HCT116 (cell line): ENCODE measurements around the gene SLC25A13.

Experiments used
- ELF1 ChIP-seq: IDR thresholded peaks from 2 replicates; pipeline ENCODE4 v1.6.1; 2012; ENCODE audit warnings: low read depth, borderline replicate concordance
- EZH2 ChIP-seq: fragments of 200-600 bp; sonication (generic); IDR thresholded peaks from 2 replicates; pipeline ENCODE4 v1.6.1; 2017; ENCODE audit warnings: antibody characterized with exemption, mixed run types
- EZH2phosphoT487 ChIP-seq: fragments of 200-600 bp; IDR thresholded peaks from 2 replicates; pipeline ENCODE4 v1.6.1; 2018; ENCODE audit warnings: antibody characterized with exemption, borderline replicate concordance
- POLR2A ChIP-seq: IDR thresholded peaks from 2 replicates; pipeline ENCODE4 v1.7.0; 2011; ENCODE audit warnings: borderline replicate concordance; ENCODE audit not compliant: insufficient read depth, insufficient read length; ENCODE audit errors: extremely low read depth
- POLR2AphosphoS5 ChIP-seq: IDR thresholded peaks from 2 replicates; pipeline ENCODE4 v1.6.1; 2011; ENCODE audit warnings: mild to moderate bottlenecking, low read depth, low read length, moderate library complexity
- SP1 ChIP-seq: IDR thresholded peaks from 2 replicates; pipeline ENCODE4 v1.6.1; 2012; ENCODE audit warnings: low read depth
- ZNF274 ChIP-seq: fragments of 200-500 bp; sonication (Bioruptor generic); IDR thresholded peaks from 2 replicates; pipeline ENCODE4 v1.6.1; 2014; ENCODE audit warnings: mild to moderate bottlenecking, low read depth, low read length, inconsistent platforms
- TF ChIP-seq, protein P1 (sequence below): IDR thresholded peaks from 2 replicates; pipeline ENCODE4 v1.6.1; 2012
- TF ChIP-seq, protein P2 (sequence below), 3 experiments: fragments of 200-600 bp in 1 of 3; sonication (generic) in 1 of 3; IDR thresholded peaks in 2 of 3; conservative IDR thresholded peaks in 1 of 3; 2 replicates each; pipeline ENCODE4 v1.5.1; 2012 to 2017; ENCODE audit warnings: low read depth in 2 of 3, low read length in 2 of 3, antibody characterized with exemption in 1 of 3, borderline replicate concordance in 1 of 3, control low read depth in 1 of 3, mild to moderate bottlenecking in 1 of 3, mixed read lengths in 1 of 3, mixed run types in 1 of 3, moderate library complexity in 1 of 3; ENCODE audit not compliant: insufficient read depth in 1 of 3

DNA sequence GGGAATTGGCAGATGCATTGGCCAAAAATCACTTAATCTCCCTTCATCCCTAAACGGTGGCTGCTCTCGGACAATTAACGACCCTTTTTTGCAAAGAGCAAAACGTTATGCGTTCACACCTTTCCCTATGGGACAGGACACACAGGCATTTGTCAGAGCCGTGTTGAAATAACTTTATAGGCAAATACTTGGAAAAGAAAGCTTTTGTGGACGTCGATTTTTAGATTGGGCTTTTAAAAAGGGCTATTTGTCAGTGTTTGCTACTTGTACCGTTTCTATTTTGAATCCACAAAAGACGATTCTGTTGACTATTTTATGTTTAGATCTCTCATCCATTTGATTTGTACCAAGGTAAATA, 245.6 kb downstream of the SLC25A13 start:
- TF ChIP-seq, protein P1, sequence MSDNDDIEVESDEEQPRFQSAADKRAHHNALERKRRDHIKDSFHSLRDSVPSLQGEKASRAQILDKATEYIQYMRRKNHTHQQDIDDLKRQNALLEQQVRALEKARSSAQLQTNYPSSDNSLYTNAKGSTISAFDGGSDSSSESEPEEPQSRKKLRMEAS: no peak
- no peak for TF ChIP-seq ZNF274
- TF ChIP-seq, protein P2, sequence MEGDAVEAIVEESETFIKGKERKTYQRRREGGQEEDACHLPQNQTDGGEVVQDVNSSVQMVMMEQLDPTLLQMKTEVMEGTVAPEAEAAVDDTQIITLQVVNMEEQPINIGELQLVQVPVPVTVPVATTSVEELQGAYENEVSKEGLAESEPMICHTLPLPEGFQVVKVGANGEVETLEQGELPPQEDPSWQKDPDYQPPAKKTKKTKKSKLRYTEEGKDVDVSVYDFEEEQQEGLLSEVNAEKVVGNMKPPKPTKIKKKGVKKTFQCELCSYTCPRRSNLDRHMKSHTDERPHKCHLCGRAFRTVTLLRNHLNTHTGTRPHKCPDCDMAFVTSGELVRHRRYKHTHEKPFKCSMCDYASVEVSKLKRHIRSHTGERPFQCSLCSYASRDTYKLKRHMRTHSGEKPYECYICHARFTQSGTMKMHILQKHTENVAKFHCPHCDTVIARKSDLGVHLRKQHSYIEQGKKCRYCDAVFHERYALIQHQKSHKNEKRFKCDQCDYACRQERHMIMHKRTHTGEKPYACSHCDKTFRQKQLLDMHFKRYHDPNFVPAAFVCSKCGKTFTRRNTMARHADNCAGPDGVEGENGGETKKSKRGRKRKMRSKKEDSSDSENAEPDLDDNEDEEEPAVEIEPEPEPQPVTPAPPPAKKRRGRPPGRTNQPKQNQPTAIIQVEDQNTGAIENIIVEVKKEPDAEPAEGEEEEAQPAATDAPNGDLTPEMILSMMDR (IDR thresholded peaks at IDR 0.05 in 2 of 3, conservative IDR thresholded peaks at IDR 0.05 in 1 of 3; ENCODE audit: borderline replicate concordance in 1 of 3, insufficient read depth in 1 of 3, low read depth in 2 of 3, low read length in 2 of 3): no peak
- TF ChIP-seq POLR2A: no peak
- TF ChIP-seq EZH2: no peak
- TF ChIP-seq POLR2AphosphoS5: no peak
- no peak for TF ChIP-seq EZH2phosphoT487
- TF ChIP-seq SP1: no peak
- no peak for TF ChIP-seq ELF1
